Activated CD4-positive, alpha-beta memory T cell treated with anti-CD3 and anti-CD28 coated beads, Interleukin-2, amount 10 ng/mL, durations not matched to agents 7 days and 5 days (primary cell): Measurements from ENCODE around the gene FIG4. TPM values are rescaled to one million over a fixed set of nuclear protein-coding genes. Genes with fewer than 3 reads are reported as not detected.
"Not testable (repeated sequence)": the region's sequence is repeated elsewhere in the genome, so short reads cannot be mapped to it uniquely, and the experiment has no call there.

Source experiments
- CTCF ChIA-PET: fragments of 350-600 bp; sonication (Branson Sonifier 250); formaldehyde crosslinking; loops from one replicate; lab custom pipeline; 2021; ENCODE audit warnings: antibody characterized with exemption, inconsistent platforms; lab: Charles Lee
- POLR2A ChIA-PET: fragments of 350-600 bp; sonication (Branson Sonifier 250); formaldehyde crosslinking; loops from one replicate; lab custom pipeline; 2021; ENCODE audit warnings: antibody characterized with exemption; lab: Charles Lee
- DNase-seq: peaks from one replicate; pipeline ENCODE4 v3.0.0-alpha.2; 2020
- H3K27ac Mint-ChIP-seq: one replicate; pipeline ENCODE4 v1.8.0; 2021; ENCODE audit warnings: mild to moderate bottlenecking, mixed read lengths
- H3K27me3 Mint-ChIP-seq: one replicate; pipeline ENCODE4 v1.8.0; 2021; ENCODE audit warnings: mixed read lengths
- H3K36me3 Mint-ChIP-seq: one replicate; pipeline ENCODE4 v1.8.0; 2021; ENCODE audit warnings: low read depth, mixed read lengths
- H3K4me1 Mint-ChIP-seq: one replicate; pipeline ENCODE4 v1.8.0; 2021; ENCODE audit warnings: mixed read lengths
- H3K4me3 Mint-ChIP-seq: one replicate; pipeline ENCODE4 v1.8.0; 2021; ENCODE audit warnings: mild to moderate bottlenecking, mixed read lengths
- H3K9me3 Mint-ChIP-seq: one replicate; pipeline ENCODE4 v1.8.0; 2021; ENCODE audit warnings: mixed read lengths
- total RNA-seq, 2 experiments: library from RNA; stranded (reverse); gene quantifications; one replicate each; pipeline ENCODE4 v1.2.3, GENCODE V29; 2021

Gene FIG4
- total RNA-seq, 2 experiments from 2014 or later, result 13.5 to 14.4 TPM

DNA sequence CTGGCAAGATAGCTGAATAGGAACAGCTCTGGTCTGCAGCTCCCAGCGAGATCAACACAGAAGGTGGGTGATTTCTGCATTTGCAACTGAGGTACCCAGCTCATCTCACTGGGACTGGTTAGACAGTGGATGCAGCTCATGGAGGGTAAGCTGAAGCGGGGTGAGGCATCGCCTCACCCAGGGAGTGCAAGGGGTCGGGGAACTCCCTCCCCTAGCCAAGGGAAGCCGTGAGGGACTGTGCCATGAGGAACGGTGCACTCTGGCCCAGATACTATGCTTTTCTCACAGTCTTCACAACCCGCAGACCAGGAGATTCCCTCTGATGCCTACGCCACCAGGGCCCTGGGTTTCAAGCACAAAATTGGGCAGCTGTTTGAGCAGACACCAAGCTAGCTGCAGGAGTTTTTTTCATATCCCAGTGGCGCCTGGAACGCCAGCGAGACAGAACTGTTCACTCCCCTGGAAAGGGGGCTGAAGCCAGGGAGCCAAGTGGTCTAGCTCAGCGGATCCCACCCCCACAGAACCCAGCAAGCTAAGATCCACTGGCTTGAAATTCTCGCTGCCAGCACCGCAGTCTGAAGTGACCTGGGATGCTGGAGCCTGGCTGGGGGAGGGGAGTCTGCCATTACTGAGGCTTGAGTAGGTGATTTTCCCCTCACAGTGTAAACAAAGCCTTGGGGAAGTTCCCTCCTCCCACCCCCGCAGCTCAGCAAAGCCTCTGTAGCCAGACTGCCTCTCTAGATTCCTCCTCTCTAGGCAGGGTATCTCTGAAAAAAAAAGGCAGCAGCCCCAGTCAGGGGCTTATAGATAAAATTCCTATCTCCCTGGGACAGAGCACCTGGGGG is 12.2 kb upstream of the FIG4 start:
- H3K4me3 Mint-ChIP-seq, H3K36me3 Mint-ChIP-seq, H3K4me1 Mint-ChIP-seq, DNase-seq, POLR2A ChIA-PET, H3K27me3 Mint-ChIP-seq, H3K27ac Mint-ChIP-seq, H3K9me3 Mint-ChIP-seq, CTCF ChIA-PET: not testable (repeated sequence)

DNA sequence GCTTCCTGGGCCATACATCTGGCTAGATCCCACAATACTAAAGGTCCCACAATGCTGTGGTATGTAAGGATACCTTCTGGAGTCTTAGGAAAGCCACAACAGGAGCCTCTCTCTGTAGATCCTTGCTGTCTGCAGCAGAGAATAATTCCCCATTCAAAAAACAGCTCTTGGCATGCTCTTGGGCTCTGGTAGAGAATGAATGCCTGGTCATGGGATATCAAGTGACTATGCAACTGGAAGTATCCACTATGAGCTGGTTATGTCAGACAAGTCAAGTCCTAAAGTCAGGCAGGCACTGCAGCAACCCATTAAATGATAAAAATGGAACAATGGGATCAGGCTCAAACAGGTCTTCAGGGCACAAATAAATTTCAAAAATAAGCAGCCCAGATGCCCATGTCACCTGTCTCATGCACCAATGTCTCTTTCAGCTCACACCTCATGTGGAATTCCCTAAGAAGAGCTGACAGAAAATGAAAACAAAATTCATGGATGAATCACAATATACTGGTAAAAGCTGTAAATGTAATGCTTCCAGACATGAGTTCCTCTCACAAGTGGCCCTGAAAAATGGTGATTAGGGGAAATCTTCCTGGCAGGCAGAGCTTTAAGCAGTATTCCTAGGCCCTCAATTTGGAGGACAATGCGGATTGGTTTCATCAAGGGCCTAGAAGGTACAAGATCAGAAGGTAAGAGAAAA is 4.4 kb upstream of the FIG4 start:
- POLR2A ChIA-PET, result no interaction called here
- Mint-ChIP-seq H3K4me3 (no peak overlapping the region), H3K9me3 (no peaks in the 10 kb centered on the region), H3K4me1 (peaks cover 12% of the 10 kb centered on the region), H3K27me3 (peaks cover 7% of the 10 kb centered on the region), H3K36me3 (no peaks in the 10 kb centered on the region), H3K27ac (no peak overlapping the region)
- CTCF ChIA-PET, result interaction anchor here (1.5 kb wide), 1 partner anchor 353 kb away, joined by 6 read pairs; no protein-coding TSS in a partner anchor
- no peak for DNase-seq

DNA sequence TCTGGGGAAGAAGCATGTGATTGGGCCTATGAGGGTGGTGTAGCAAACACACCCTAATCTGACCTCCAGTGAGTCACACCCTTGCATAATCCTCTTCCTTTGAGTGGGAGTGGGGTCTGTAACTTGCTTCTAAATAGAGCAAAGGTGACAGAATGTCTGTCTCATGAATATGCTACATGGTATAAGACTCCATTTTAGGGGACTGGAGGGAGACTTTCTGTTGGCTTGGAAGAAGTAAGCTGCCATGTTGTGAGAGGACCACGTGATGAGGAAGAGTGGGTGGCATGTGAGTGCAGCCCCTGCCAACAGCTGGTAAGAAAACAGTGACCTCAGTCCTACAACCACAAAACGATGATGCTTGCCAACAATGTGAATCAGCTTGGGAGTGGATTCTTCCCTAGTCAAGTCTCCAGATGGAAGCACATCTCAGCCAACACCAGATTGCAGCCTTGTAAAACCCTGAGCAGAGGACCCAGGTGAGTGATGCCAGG is 3.8 kb upstream of the FIG4 start:
- Mint-ChIP-seq H3K4me1 (peaks cover 18% of the 10 kb centered on the region), H3K36me3 (no peaks in the 10 kb centered on the region), H3K4me3 (no peak overlapping the region), H3K27me3 (peaks cover 7% of the 10 kb centered on the region), H3K9me3 (no peaks in the 10 kb centered on the region), H3K27ac (no peak overlapping the region)
- no peak for DNase-seq
- CTCF ChIA-PET, result interaction anchor here (0.6 to 1.5 kb wide), 2 partner anchors 10 to 352 kb away, joined by 3 to 6 read pairs; no protein-coding TSS in a partner anchor
- POLR2A ChIA-PET, result no interaction called here

DNA sequence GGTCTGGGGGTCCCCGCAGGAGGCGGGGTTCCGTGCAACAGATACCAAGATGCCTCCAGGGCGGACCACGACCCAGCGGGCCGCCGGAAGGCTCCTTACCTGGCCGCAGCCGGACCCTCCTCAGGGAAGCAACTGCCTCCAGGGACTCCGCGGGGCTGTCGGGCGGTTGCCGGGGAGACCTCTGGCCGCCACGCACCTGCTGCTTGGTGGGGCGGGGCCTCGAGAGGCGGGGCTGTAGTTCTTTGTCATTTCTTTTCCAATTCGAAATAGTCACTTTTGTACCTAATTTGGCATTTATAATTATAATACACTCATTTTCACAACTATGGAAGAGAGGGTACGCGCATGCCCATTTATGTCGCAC is 741 bp upstream of the FIG4 start:
- H3K36me3 Mint-ChIP-seq, result no peaks in the 10 kb centered on the region

DNA sequence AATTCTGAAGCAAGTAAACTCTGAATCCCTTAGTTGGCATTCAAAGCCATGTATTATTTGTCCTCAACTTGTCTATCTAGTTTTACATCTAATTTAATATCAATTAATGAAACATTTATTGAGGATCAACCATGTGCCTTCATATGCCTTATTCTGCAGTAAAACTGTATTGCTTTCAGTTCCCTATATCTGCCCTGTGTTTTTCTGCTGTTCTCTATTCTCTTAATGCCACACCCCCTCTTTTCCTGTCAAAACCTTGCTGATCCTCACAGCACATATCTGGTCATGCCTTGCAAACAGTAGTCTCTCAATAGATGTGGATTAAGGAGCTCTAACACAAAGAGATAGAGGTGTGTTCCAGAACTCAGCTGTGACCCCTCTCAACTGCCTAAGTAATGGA is 2.0 kb downstream of the FIG4 start:
- POLR2A ChIA-PET, result interaction anchor here (1.4 kb wide), 1 partner anchor 211 kb away, joined by 3 read pairs; no protein-coding TSS in a partner anchor
- Mint-ChIP-seq H3K9me3 (no peaks in the 10 kb centered on the region), H3K36me3 (peaks cover 6% of the 10 kb centered on the region), H3K27ac (no peak overlapping the region), H3K27me3 (peaks cover 7% of the 10 kb centered on the region), H3K4me1 (peaks cover 18% of the 10 kb centered on the region), H3K4me3 (no peak overlapping the region)
- DNase-seq, result no peak
- CTCF ChIA-PET, result interaction anchor here (1.0 to 4.2 kb wide), 2 partner anchors 11 to 346 kb away, joined by 6 to 18 read pairs; no protein-coding TSS in a partner anchor

More for the DNA sequence above, 741 bp upstream of the FIG4 start:
- Mint-ChIP-seq H3K4me3 (peak overlapping the region; percentile 83), H3K27me3 (peaks cover 7% of the 10 kb centered on the region), H3K9me3 (no peaks in the 10 kb centered on the region), H3K4me1 (peaks cover 23% of the 10 kb centered on the region), H3K27ac (peak overlapping the region; percentile 72)
- ChIA-PET POLR2A (interaction anchor here (1.9 to 2.0 kb wide), 3 partner anchors 11 to 236 kb away, joined by 4 to 6 read pairs (median 6); no protein-coding TSS in a partner anchor), CTCF (interaction anchor here (1.3 to 1.7 kb wide), 2 partner anchors 15 to 349 kb away, joined by 5 read pairs; no protein-coding TSS in a partner anchor)
- DNase-seq, result peak; percentile 66

DNA sequence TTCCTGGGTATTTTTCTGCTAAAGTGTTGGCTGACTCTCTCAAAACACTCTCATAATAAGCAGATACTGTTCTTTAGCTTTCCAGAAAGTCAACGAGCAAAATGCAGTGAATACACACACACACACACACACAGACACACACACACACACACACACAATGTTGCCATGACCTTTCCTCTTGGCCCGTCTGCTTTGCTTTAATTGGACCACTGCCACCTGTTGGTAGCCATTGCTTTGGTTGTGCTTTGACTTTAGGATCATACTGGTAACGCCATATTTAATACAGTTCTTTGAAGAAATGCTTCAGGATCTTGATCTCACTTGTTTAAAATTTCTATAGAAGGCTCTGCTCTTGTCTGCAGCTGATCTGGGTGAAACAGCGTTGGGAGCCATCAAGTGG is 4.4 kb downstream of the FIG4 start:
- Mint-ChIP-seq H3K27me3 (no peaks in the 10 kb centered on the region), H3K9me3 (no peaks in the 10 kb centered on the region), H3K36me3 (peaks cover 6% of the 10 kb centered on the region), H3K4me3 (no peak overlapping the region), H3K4me1 (peaks cover 14% of the 10 kb centered on the region), H3K27ac (no peak overlapping the region)
- no peak for DNase-seq
- POLR2A ChIA-PET, result no interaction called here
- CTCF ChIA-PET, result interaction anchor here (0.7 to 4.2 kb wide), 2 partner anchors 240 to 344 kb away, joined by 3 to 18 read pairs; partner anchors contain the start of gene MICAL1

DNA sequence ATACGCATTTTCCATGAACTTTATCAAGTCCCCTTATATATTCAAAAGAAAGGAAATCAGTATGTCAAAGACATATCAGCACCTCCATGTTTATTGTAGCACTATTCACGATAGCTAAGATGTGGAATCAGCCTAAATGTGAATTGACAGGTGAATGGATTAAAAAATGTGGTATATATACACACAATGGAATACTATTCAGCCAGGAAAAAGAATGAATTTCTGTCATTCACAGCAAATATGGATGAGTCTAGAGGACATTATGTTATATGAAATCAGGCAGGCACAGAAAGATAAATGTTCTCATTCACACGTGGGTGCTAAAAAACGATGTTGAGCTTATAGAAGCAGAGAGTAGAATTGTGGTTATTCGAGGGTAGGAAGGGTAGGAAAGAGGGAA is 5.3 kb downstream of the FIG4 start:
- H3K9me3 Mint-ChIP-seq, result no peaks in the 10 kb centered on the region
- peaks cover 14% of the 10 kb centered on the region for H3K4me1 Mint-ChIP-seq
- POLR2A ChIA-PET, result no interaction called here
- peaks cover 6% of the 10 kb centered on the region for H3K36me3 Mint-ChIP-seq
- no peak overlapping the region for H3K27ac Mint-ChIP-seq
- no peak for DNase-seq
- CTCF ChIA-PET, result interaction anchor here (1.0 to 4.2 kb wide), 2 partner anchors 9 to 343 kb away, joined by 3 to 18 read pairs; no protein-coding TSS in a partner anchor
- H3K4me3 Mint-ChIP-seq, result no peak overlapping the region
- H3K27me3 Mint-ChIP-seq, result no peaks in the 10 kb centered on the region

DNA sequence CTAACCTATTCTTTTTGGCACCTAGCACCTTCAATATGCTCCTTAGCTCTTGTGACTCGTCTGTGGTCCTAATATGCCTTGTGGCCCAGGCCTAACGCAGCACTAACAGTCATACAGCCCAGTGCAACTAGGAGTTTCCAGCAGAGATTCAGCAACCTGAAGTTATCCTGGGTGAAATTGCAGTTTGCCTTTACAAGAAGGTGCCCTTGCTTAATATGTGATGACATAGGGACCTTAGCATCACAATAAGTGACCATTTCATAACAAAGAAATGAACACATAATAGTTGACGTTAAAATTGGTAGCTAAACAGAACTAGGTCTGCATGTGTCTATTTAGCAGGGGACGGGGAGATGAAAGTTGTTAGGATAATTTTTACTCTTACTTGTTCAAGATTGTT is 10.1 kb downstream of the FIG4 start:
- Mint-ChIP-seq H3K9me3 (no peaks in the 10 kb centered on the region), H3K36me3 (no peaks in the 10 kb centered on the region), H3K27ac (no peak overlapping the region), H3K4me3 (no peak overlapping the region), H3K4me1 (peaks cover 7% of the 10 kb centered on the region), H3K27me3 (no peaks in the 10 kb centered on the region)
- no peak for DNase-seq
- POLR2A ChIA-PET, result interaction anchor here (2.4 kb wide), 1 partner anchor 10 kb away, joined by 6 read pairs; the partner anchor contains the start of genes AK9 and FIG4
- CTCF ChIA-PET, result interaction anchor here (0.9 to 6.8 kb wide), 3 partner anchors 9 to 689 kb away, joined by 3 to 142 read pairs (median 4); no protein-coding TSS in a partner anchor

DNA sequence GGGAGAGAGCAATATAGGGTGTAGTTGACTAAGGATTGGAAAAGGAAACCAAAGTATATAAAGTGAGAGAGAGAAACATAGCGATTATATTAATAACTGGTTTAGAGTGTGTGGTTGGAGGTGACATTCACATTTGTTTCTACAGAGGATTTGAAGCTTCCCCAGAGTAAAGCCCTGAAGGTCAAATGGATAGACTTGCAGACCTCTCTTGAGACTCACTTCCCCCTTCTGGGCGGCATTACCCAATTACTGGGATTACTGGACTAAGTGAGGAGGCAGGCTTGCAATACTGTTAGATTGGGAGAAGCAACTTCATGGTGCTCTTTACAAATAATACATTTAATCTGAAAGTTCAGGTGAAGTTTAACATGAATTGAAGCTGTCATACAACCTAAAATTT is 10.7 kb downstream of the FIG4 start:
- Mint-ChIP-seq H3K36me3 (no peaks in the 10 kb centered on the region), H3K4me3 (no peak overlapping the region), H3K4me1 (peaks cover 7% of the 10 kb centered on the region), H3K27me3 (no peaks in the 10 kb centered on the region), H3K27ac (no peak overlapping the region), H3K9me3 (no peaks in the 10 kb centered on the region)
- DNase-seq, result no peak
- ChIA-PET CTCF (interaction anchor here (1.8 to 6.8 kb wide), 2 partner anchors 336 to 688 kb away, joined by 4 to 142 read pairs; no protein-coding TSS in a partner anchor), POLR2A (interaction anchor here (2.4 kb wide), 1 partner anchor 11 kb away, joined by 6 read pairs; the partner anchor contains the start of genes AK9 and FIG4)

DNA sequence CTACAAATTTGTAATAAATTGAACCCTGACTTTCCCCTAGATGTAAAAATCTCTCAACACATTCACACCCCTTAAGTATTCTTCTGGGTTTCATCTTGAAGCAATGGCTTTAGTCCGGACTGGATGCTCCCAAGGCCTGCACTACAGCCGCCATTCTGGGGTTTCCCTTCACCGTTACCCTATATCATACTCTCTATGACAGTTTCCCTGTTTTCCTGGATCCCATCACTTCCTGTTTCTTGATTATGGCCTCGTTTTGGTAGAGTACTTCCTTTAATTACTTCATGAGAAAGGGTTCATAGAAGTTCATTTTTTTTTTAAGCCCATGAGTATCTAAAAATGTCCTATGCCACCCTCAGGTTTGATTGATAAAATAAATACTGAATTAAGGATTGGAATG is 11.7 kb downstream of the FIG4 start:
- Mint-ChIP-seq H3K36me3 (no peaks in the 10 kb centered on the region), H3K27me3 (no peaks in the 10 kb centered on the region), H3K27ac (no peak overlapping the region), H3K4me3 (no peak overlapping the region), H3K4me1 (peaks cover 7% of the 10 kb centered on the region), H3K9me3 (no peaks in the 10 kb centered on the region)
- ChIA-PET POLR2A (no interaction called here), CTCF (interaction anchor here (1.4 to 6.8 kb wide), 3 partner anchors 106 to 687 kb away, joined by 4 to 142 read pairs (median 4); no protein-coding TSS in a partner anchor)
- no peak for DNase-seq

DNA sequence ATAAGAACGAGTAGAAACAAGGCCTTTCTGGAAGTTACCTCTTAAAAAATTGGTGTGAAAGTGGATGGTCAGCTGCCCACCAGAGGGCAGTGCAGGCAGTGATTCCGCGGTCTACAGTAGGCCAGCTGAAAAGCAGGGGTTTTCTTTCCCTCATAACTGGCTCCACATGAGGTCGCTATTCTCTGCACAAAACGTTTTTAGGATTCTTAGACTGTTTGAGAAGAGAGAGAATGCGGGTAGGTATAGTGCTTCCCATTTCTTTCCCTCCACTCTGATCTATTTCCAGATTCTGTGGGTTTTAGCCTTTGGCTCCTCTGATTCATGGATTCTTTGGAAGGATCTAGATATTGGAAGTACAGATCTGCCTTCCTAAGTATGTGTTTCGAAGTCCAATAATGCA is 14.2 kb downstream of the FIG4 start:
- DNase-seq, result peak; percentile 81
- Mint-ChIP-seq H3K9me3 (peaks cover 4% of the 10 kb centered on the region), H3K4me3 (no peak overlapping the region), H3K27me3 (no peaks in the 10 kb centered on the region), H3K4me1 (peaks cover 7% of the 10 kb centered on the region), H3K27ac (no peak overlapping the region), H3K36me3 (no peaks in the 10 kb centered on the region)
- ChIA-PET CTCF (interaction anchor here (0.6 to 6.8 kb wide), 14 partner anchors 9 to 685 kb away, joined by 3 to 142 read pairs (median 4); partner anchors contain the start of genes AK9 and FIG4), POLR2A (no interaction called here)

DNA sequence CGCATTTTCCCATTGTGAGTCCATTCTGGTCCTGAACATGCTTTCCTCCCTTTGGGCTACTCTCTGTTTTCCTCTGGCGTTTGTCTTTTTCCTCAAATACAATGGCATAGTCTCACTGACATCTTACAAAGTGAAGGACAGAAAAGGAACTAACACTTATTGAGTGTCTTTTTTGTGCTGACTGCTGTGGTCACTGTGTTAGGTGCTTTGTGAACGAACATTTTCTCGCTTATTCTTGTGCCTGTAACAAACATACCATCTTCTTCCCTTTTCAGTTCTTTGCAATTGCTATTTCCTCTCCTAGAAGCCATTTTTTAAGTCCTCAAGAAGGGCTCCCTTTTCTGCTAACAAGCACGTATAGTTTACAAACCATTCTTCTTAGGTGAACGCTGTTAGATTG is 15.4 kb downstream of the FIG4 start:
- ChIA-PET CTCF (interaction anchor here (1.0 kb wide), 1 partner anchor 333 kb away, joined by 5 read pairs; no protein-coding TSS in a partner anchor), POLR2A (no interaction called here)
- Mint-ChIP-seq H3K4me3 (no peak overlapping the region), H3K36me3 (no peaks in the 10 kb centered on the region), H3K4me1 (peaks cover 7% of the 10 kb centered on the region), H3K9me3 (peaks cover 4% of the 10 kb centered on the region), H3K27ac (no peak overlapping the region), H3K27me3 (no peaks in the 10 kb centered on the region)
- no peak for DNase-seq
